ENCODE results near the gene NEBL. TPM values are rescaled to one million over a fixed set of nuclear protein-coding genes. Genes with fewer than 3 reads are reported as not detected.

The NEBL gene
- total RNA-seq: 14.7 and 77.5 TPM in 2 replicates

GRCh38 chr10:20897146-20897825 lies at the start of gene NEBL:
NEBL (minus strand) TSS chr10:20897311; CDS start chr10:20897205, 106 bp downstream.

Measured in pericardium fibroblast (primary cell).